Measurements from ENCODE around the gene PDLIM4.
A peak's percentile ranks its signal among the peaks of the same experiment; 100 is the strongest.

The PDLIM4 gene

DNA sequence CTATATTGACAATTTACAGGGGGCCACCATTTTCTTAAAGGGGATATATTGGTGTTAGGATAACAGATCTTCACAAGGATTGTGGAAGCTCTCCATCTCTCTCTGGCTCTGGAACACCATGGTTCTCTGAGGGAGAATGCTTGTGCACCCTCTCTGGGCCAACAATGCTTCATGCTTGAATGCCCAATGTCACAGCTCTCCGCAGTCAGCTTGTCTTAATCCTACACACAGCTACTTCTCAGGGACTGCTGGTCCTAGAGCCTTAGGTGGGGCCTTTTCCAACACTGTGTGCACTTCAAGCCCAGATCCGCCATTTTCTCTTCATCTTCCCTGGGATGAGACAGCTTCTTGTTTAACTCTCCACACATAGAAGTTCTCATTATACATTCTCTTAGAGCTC is 6.9 kb upstream of the PDLIM4 start:
- DNase-seq (ENCODE audit: extremely low spot score, insufficient read length, low read depth) (no peak), FAIRE-seq (no peak)

DNA sequence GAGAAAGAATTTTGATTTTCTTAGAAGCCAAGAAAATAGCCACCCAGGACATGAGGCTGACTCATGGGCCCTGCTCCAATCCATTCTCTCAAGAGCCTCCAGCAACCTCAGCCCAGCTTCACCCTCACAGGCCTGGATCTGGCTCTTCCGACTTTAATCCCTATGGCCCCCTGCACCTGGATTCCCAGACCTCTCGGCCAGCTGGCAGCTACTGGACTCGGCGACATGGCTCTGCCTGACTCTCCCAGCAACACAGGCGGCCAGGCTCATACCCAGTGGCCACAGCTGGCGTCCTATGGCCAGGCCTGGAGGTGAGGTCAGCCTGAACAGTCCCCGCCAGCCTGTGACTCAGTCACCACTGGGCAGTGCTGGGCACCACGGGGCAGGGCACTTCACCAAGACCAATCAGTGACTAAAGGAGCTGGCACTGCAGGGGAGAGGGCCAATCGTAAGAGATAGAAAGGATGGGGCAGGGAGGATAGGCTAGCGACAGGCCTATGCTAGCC is 6.2 kb upstream of the PDLIM4 start:
- no peak for FAIRE-seq
- no peak for DNase-seq (ENCODE audit: extremely low spot score, insufficient read length, low read depth)

DNA sequence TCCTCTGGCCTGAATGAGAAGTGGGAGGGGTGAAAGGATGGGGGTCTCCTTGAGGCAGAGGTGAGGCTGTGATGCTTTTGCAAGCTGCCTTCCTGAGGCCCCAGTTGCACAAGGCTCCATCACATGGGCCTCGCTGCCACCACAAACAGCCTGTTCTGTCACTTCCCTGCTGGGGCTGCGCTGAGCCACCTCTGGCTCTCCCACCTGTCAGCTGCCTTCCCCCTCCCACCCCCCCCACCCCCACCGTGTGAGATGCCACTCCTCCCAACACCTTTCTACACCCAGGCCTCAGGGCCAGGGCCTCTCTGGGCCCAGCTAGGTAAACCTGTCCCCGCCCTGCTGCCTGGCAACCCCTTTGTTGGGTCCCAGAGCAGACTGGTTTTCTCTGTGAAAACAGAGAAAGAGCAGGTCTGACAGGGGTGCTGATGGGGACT is 4.5 kb upstream of the PDLIM4 start:
- no peak for FAIRE-seq
- DNase-seq (ENCODE audit: extremely low spot score, insufficient read length, low read depth): no peak

DNA sequence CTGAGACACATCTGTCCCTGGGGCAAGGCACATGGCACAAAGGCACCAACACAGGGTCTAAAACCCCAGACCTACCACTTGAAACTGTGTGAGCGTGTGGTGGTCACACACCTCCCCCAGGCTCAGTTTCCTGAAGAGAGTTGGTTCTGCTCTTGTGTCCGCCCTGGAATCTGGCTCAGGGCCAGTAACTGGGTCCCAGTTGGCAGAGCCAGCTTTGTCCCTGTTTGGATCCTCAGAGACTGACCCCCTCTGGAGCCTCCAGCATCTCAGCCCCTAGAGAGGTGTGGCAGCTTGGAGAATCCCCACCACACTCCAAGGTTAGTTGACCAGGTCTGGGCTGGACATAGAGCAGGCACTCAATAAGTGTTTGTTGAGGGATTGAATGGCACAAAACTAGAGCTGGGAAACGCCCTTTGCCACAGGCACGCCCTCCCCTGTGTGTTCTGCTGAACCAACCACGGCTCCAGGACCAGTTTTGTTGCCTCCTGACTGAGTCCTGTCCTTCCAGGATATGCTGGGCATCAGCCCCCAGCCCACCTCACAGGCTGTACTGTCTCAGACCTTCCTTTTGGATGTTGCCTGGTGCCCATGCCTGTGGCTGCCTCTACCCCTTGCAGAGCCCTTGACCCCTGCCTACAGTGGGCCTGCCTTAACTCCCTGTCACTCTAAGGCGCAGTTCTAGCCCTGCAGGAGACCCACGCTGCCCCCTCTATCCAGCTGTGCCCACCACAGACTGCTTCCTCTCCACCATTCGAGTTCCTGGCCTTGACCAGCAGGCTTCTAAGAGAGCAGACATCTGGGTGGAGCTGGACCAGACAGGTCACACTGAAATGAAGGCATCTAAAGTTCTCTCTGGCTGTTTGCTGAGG is 3.8 kb upstream of the PDLIM4 start:
- no peak for DNase-seq (ENCODE audit: extremely low spot score, insufficient read length, low read depth)
- FAIRE-seq: no peak

DNA sequence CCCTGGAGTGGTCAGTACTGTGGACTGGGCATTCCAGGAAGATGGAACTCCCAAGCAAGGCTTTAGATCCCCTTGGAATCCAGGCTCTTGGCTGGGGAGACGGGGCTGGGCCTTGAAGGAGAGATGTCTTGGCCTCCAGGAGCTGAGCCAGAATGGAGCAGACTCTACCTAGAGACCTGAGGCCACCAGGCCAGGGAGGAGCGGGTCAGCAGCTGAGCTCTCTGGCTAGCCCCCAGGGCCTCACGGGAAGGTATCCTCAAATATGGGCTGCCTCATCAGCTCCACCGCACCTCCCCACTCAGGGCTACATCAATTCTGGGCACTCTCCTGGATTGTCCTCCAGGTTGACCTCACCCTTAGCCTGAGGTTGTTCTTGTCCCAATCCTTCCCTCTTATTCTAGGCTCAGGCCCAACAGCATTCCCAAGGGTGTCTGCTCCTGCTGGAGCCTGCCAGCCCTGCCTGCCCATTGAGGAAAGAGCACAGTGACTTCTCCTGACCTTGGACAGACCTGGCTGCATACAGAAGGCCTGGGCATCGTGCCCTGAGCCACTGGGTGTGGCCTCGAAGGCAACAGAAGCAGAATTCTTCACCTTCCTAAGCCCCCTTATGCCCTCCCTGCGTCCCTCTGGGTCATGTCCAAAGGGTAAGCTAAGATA is 3.0 kb upstream of the PDLIM4 start:
- DNase-seq (ENCODE audit: extremely low spot score, insufficient read length, low read depth) (no peak), FAIRE-seq (no peak)

DNA sequence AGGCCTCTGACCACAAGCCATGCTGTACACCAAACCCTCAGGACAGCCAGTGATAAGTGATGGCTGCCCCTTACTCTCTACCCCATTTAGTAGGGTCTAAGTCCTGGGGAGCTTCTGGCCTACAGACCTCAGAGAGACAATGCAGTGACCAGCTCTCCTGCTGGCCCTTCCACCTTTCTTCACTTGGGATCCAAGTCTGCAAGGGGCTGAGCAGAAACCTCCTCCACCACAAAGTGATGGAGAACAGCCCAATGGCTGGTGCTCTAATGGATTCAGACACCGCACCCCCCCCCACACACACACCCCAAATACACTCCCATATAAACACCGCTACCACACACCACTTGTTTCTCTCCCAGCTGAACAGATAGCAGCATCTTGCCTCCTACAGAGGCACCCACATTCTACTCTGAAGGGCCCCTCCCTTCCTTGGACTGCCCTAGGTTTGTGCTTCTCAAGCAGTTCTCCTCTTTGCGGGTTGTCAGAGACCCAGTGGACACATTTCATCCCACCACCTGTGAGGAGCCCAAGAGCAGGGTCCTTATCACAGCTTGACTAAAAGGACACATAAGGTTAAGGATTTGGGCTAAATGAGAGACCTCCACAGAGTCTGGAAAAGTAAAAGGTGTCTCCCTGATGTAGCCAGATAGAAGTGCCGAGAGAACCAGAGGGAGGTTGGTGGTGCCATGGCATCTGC is 1.3 kb upstream of the PDLIM4 start:
- DNase-seq (ENCODE audit: extremely low spot score, insufficient read length, low read depth): no peak
- FAIRE-seq: no peak

DNA sequence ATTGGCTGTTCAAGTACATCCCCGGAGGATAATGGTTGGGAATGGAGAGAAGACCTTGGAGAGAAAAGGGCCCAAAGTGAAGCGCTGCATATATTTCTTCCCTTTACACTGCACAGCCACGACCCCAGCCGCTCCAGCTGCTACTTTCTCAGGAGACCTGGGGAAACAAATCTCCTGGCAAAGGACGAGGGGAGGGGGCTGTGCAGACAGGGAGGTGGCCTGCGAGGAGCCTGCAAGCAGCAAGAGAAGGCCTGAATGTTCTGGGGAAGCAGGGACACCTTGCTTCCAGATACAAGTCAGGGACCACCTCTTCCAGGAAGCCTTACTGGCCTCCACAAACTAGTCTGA is 739 bp upstream of the PDLIM4 start:
- FAIRE-seq (no peak), DNase-seq (ENCODE audit: extremely low spot score, insufficient read length, low read depth) (no peak)

DNA sequence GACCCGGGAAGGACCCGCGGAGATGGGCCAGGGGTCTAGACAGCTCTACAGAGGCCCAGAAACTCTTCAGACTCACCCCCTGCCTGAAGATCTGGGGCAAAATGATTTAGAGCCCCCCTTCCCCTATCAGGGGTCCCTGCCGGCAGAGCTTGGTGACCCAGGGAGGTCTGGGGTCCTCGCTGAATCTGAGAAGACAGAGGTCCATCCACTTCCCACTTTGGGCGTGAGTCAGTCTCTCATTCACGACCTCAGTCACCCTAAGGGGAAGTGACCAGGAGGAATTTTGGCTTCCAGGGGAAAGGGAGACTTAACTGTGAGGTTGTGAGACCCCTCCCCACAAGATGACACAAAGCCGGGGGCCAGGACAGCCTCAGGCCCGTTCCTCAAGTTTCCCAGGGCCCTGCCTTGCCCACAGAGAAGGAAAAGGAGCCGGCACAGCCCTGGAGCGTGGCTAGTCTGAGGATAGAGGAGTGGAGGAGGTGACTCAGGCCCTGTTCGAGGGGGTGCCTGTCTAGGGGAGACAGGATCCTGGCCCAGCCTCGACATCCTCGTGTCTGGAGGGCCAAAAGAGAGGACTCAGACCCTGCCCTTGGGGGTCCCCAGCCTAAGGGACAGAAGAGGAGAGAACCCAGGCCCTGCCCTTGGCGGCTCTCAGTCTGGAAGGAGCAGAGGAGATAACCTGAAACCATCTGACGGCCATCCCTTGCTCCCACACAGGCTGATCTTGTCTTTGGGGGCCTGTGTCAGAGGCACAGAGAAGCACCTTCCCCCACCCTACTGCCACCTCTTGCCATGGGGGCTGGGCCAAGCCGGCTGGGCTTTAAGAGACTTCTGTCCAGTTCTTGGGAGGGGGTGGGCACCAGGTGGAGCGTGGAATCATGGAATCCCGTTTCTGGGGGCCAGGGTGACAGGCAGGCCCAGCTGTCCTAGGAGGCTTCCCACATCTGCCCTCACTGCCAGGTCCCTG is 889 bp downstream of the PDLIM4 start:
- FAIRE-seq (no peak), DNase-seq (ENCODE audit: extremely low spot score, insufficient read length, low read depth) (no peak)

DNA sequence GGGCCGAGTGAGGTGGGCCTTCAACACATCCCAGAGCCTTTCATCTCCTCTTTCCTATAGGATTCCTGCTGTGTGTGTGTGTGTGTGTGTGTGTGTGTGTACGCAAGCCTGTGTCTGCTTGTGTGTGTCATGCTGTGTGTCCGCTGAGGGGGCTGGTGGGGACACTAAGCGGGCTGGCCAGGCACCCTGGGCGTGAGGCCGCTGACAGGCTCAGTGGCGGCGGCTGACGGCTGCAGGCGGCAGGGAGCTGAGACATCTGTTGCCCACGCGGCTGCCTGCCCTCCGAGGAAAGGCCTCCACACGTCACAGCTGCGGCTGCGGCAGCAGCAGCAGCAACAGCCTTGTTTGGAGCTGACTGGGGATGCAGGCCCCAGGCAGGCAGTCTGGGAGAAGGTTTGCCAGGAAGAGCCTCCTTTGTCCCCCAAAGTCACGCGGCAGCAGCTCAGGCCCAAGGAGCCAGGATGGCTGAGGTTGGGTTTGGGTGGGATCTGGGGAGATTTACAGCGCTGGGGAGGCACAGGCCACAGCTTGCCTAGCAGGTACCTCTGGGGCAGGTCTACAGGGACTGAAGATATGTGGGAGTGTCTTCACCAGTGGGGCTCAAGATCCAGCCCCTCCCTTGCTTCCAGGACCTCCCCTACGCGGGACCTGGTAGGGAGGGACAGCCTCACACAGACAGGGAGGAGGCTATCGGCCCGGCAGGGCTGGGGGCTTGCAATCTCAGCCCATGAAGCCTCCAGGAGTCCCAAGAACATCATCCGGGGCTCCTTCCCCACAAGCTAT is 1.8 kb downstream of the PDLIM4 start:
- FAIRE-seq (no peak), DNase-seq (ENCODE audit: extremely low spot score, insufficient read length, low read depth) (no peak)

DNA sequence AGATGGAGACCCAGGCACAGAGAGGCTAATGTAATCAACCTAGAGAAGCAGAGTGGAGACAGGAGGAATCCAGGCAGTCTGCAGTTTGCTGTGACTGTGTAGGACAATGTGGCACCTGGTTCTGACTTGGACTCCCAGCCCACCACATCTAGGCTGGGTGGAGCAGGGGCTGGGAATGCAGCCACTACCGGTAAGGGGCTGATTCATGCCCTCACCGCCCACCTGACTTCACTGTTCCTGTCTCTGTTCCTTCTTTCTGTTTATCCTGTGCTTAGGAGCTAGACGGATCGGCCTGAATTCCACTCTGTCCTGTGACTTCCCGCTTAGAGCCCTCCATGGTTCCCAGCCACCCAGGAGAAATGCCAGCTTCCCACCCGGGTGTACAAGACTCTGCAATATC is 2.6 kb downstream of the PDLIM4 start:
- FAIRE-seq: no peak
- DNase-seq (ENCODE audit: extremely low spot score, insufficient read length, low read depth): no peak

DNA sequence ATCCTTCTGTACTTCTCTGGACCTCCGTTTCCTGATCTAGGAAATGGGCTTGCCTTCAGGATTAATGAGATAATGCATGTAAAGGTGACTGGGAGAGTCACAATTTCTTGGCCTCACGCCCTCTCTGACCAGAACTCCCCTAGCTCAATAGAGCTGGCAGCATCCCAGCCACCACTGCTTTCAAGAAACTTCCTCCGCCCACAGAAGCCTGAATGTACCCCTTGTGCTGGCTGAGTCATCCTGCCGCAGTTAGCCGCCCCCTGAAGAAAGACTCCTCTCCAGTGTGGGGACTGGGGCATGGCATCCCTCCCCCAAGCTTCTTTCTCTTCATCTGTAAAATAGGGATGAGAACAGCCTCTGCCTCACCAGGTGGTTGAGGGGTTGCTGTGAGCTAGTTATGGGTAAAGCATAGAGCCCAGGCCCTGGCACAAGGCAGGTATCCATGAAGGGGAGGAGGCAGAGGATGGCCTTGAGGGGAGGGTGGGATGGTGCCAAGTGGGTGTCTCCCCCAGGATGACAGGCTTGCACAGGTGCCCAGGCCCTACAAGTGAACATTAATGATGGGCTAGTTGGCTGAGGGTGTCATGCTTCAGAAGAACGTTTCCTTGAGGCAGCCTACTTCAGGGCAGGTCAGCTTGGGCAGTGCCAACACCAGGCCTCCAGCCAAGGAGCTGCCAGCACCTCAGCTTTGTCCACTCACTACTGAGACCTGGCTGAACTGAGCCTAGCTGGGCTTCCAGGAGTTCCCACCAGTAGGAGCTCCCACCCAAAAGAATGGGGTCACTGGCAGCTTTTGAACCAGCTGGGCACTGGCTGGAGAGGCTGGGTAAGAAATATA is 3.4 kb downstream of the PDLIM4 start:
- FAIRE-seq: peak; percentile 42
- DNase-seq (ENCODE audit: extremely low spot score, insufficient read length, low read depth): no peak

DNA sequence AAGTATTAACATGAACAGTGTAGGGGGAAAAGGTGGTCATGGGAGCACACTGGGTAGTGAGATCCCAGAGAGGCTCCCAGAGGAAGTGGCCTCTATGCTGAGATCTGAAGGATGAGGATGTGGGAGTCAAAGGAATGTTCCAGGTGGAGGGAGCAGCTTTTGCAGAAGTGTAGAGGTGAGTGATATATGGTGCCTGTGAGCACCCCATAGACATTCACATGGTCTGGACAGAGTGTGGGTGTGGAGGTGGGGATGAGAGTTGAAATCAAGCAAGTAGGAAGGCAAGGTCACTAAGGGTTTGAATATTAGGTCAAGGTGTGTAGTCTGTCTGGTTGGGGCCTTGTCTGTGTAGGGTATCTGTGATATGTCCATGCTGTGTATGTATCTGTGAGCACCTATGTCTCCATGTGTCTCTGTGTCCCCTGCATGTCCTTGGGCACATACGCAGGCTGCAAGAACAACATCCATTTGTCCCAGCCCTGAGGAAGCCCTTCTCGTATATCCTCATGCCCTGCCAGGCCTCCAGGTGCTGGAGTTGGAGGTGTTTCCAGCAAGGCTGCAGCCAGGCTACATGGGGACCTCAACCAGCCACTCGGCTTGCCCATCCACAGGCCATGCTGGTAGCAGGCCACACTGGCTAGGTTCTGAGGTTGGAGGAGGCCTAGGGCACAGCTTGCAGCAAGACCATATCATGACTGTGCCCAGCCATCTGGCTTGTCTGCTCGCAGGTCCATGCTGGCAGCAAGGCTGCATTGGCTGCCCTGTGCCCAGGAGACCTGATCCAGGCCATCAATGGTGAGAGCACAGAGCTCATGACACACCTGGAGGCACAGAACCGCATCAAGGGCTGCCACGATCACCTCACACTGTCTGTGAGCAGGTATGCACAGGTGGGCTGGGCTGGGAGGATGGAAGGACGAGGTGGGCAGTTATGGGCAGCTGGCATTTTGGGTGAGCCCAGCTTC is 4.7 kb downstream of the PDLIM4 start:
- no peak for DNase-seq (ENCODE audit: extremely low spot score, insufficient read length, low read depth)
- FAIRE-seq: no peak

DNA sequence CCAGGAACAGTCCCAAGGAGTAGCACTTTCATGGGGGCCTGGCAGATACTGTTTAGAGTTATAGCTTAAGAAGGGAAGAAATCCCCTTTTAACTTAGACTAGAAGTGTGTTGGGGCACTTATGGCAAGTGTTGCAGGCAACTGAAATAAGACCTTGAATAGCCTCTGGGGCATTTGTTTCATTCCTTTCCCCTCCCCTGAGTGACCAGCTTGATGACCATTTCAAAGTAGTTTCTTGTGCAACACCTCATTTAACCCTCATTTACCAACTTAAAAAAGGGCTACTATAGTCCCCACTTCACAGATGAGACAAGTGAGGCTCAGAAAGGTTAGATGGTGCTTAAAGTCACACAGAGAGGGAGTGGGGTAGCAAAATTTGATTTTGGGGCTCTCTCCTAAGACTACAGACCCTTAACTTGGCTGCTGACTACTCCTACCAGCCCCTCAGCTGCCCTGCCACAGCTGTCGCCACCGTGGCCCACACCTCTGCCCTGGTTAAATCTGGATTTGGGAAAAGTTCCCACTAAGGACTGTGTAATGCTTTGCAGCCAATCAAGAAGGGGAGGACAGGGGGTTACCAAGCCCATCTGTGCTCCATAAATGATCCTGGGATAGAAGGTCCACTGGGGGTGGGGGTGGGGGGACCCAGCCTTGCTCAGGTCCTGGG is 5.5 kb downstream of the PDLIM4 start:
- DNase-seq (ENCODE audit: extremely low spot score, insufficient read length, low read depth) (no peak), FAIRE-seq (no peak)

DNA sequence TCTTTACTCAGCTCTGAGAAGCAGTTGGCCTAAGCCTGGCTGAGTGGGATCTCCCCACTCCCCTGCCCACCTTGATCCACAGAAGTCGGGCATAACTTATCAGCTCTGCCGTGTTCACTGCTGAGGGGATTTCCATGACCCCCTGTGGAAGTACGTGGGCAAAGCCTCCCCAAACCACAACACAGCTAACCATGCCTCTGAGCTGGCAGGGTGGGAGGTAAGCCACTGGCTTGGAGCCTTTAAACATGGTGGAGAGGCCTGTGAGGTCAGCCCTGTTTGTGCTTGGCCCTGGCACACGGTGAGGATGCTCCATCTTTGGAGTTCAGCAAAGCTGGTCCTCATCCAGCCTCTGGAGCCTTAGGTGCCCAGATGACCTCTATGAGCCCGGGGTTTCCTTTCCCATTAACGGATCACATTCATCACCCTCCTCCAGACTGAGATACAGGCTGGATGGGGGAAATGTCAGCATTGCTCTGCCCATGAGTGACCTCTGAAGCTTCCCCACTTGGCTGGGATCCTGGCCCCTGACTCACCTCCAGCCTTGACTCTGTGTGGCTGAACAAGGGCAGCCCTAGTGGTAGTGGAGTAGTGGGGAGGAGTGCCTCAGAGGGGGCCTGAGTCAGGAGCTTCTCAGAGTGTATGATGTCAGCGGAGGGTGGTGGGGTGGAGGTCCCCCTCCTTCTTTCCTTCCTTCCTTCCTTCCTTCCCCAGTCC is 6.2 kb downstream of the PDLIM4 start:
- FAIRE-seq (no peak), DNase-seq (ENCODE audit: extremely low spot score, insufficient read length, low read depth) (no peak)

DNA sequence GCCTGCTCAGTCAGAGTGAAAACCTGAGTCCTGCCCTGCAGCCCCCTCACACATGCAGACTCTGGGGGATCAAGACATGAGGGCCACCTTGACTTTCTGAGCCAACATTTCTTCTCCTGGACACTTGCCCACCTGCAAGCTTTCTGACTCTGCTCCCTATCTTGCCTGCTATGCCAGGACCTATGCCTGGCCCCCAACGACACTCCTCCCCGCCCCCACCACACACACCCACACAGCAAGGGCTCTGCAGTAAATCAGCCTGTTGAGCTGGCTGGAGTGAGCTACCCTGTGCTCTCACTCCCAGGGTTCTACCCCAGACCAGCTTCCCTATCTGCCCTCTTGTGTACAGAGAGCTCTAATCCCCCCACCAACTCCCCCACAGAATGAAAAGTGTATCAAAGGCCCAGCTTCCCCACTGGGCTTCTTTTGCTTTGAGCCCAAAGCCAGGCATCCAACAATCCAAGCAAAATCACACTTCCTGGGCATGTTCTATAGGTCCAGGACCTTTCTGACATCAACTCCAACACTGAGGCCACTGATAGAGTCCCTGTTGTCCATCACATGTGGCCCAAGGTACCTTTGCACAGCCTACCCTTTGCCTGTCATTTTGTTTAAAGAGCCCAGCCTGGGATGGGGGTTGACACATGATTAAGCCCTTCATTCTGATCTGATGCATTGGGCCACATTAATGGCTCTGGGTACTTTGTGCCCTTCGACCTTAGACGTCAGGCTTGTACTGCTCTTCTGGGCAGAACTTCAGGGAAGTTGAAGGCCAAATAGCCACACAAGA is 7.2 kb downstream of the PDLIM4 start:
- no peak for DNase-seq (ENCODE audit: extremely low spot score, insufficient read length, low read depth)
- no peak for FAIRE-seq

Measured in GM18507 (cell line).